22Rv1 (cell line): ENCODE results near the gene GOLGA3.
A peak's percentile ranks its signal among the peaks of the same experiment; 100 is the strongest.
"Not testable (repeated sequence)": the region's sequence is repeated elsewhere in the genome, so short reads cannot be mapped to it uniquely, and the experiment has no call there.

Experiments
- H3K27ac ChIP-seq: fragments of 450-650 bp; 2 replicates; pipeline ENCODE4 v1.5.1; 2017
- ZFX ChIP-seq: fragments of 450-650 bp; IDR thresholded peaks from 2 replicates; pipeline ENCODE4 v1.6.1; 2017; ENCODE audit warnings: antibody characterized with exemption, borderline replicate concordance
- TF ChIP-seq, protein P1 (sequence below): fragments of 450-650 bp; IDR thresholded peaks from 2 replicates; pipeline ENCODE4 v1.5.1; 2017; ENCODE audit warnings: mild to moderate bottlenecking

The GOLGA3 gene, protein sequence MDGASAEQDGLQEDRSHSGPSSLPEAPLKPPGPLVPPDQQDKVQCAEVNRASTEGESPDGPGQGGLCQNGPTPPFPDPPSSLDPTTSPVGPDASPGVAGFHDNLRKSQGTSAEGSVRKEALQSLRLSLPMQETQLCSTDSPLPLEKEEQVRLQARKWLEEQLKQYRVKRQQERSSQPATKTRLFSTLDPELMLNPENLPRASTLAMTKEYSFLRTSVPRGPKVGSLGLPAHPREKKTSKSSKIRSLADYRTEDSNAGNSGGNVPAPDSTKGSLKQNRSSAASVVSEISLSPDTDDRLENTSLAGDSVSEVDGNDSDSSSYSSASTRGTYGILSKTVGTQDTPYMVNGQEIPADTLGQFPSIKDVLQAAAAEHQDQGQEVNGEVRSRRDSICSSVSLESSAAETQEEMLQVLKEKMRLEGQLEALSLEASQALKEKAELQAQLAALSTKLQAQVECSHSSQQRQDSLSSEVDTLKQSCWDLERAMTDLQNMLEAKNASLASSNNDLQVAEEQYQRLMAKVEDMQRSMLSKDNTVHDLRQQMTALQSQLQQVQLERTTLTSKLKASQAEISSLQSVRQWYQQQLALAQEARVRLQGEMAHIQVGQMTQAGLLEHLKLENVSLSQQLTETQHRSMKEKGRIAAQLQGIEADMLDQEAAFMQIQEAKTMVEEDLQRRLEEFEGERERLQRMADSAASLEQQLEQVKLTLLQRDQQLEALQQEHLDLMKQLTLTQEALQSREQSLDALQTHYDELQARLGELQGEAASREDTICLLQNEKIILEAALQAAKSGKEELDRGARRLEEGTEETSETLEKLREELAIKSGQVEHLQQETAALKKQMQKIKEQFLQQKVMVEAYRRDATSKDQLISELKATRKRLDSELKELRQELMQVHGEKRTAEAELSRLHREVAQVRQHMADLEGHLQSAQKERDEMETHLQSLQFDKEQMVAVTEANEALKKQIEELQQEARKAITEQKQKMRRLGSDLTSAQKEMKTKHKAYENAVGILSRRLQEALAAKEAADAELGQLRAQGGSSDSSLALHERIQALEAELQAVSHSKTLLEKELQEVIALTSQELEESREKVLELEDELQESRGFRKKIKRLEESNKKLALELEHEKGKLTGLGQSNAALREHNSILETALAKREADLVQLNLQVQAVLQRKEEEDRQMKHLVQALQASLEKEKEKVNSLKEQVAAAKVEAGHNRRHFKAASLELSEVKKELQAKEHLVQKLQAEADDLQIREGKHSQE (N-terminal part only)

DNA sequence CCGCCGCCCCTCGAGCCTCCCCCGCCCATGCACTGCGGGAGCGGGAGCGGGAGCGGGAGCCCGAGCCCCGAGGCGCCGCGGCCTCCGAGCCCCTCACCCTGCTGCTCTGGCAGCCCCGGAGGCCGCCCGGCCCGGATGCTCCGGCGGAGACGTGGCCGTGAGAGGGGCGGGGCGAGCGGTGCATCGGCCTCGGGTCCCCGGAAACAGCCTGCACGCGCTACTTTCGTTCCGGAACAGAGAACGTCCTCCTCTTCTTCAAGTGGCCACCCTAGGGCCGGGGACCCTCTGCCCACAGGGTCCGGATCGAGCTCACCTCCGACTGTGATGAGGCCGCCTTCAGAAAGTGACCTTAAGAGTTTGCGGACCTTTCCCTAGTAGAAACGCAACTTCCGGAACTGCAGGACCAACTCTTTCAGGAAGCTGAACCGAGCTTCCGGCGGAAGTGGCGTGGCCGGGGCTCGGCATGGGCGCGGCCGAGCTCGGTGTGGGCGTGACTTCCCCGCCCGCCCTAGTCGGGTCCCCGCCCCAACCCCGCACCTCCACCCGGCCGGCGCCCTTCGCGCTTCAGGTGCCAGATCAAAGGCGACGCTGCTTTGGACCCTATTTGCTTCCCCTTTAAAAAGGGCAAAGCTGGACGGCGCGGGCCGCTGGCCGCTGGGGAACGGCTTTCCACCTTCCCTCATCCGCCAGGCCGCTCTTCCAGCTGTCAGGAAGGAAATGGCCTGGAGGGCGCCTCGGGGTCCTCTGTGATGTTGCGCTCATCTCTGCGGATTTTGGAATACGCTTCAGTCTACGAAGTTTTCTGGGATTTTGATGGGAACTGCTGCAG is at the start of gene GOLGA3:
GOLGA3 (minus strand) TSS at position 164 of the 829 bp plus-strand sequence. CDS start 6,741 bp downstream, outside the sequence.
- TF ChIP-seq, protein P1, sequence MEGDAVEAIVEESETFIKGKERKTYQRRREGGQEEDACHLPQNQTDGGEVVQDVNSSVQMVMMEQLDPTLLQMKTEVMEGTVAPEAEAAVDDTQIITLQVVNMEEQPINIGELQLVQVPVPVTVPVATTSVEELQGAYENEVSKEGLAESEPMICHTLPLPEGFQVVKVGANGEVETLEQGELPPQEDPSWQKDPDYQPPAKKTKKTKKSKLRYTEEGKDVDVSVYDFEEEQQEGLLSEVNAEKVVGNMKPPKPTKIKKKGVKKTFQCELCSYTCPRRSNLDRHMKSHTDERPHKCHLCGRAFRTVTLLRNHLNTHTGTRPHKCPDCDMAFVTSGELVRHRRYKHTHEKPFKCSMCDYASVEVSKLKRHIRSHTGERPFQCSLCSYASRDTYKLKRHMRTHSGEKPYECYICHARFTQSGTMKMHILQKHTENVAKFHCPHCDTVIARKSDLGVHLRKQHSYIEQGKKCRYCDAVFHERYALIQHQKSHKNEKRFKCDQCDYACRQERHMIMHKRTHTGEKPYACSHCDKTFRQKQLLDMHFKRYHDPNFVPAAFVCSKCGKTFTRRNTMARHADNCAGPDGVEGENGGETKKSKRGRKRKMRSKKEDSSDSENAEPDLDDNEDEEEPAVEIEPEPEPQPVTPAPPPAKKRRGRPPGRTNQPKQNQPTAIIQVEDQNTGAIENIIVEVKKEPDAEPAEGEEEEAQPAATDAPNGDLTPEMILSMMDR: no peak
- H3K27ac ChIP-seq: peak within 1 kb of the TSS; percentile 91

DNA sequence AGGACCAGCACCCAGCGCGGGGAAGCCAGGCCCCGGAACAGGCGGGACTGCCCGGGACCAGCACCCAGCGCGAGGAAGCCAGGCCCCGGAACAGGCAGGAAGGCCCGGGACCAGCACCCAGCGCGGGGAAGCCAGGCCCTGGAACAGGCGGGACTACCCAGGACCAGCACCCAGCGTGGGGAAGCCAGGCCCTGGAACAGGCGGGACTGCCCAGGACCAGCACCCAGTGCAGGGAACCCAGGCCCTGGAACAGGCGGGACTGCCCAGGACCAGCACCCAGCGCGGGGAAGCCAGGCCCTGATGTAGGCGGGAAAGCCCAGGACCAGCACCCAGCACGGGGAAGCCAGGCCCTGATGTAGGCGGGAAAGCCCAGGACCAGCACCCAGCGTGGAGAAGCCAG is 46.0 kb upstream of the GOLGA3 start:
- not testable (repeated sequence) for H3K27ac ChIP-seq

DNA sequence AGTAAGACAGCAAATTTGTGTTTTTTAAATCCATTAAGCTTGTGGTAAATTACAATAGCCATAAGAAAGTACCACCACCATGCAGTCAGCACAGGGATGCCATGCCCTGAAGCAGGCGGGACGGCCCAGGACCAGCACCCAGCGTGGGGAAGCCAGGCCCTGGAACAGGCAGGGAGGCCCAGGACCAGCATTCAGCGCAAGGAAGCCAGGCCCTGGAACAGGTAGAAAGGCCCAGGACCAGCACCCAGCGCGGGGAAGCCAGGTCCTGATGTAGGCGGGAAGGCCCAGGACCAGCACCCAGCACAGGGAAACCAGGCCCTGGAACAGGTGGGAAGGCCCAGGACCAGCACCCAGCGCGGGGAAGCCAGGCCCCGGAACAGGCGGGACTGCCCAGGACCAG is 45.5 kb upstream of the GOLGA3 start:
- H3K27ac ChIP-seq: no peak overlapping the region
- TF ChIP-seq, protein P1: no peak
- no peak for TF ChIP-seq ZFX

DNA sequence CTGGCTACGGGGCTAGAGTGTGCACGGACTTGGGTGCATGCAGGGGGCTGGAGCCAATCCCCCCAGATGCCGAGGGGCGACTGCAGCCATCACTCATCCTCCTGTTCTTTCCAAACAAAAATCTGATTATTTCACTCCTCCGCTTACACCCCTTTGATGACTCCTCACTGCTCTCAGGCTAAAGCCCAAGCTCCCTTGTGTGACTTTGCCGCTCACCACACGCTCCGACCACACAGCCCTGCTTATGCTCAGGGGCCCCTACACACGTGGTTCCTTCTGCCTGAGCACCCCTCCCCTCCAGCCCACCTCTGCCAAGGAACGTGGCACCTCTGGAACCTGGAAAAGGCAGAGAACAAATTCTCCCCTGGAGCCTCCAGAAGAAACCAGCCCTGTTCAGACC is 45.1 kb upstream of the GOLGA3 start:
- TF ChIP-seq ZFX: no peak
- TF ChIP-seq, protein P1: no peak
- no peak overlapping the region for H3K27ac ChIP-seq

DNA sequence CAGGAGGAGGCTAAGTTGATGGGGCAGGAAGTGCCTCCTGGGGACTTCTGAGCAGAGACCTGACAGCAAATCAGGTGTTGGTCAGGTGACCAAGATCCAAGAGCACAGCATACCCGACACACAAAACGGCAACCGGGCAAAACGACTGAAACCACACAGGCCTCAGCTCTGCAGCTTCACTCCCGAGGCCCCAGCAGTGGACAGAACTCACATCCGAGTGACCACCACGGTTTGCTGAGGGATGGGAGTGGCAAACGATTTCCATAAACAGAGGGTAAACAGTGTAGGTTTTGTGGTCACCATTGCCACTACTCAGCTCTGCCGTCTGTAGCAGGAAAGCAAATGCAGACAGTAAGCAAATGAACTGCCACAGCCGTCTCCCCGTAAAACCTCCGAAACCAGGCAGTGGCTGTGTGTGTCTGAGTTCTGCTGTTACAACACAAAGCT is 44.3 kb upstream of the GOLGA3 start:
- no peak for TF ChIP-seq ZFX
- TF ChIP-seq, protein P1: no peak
- no peak overlapping the region for H3K27ac ChIP-seq

DNA sequence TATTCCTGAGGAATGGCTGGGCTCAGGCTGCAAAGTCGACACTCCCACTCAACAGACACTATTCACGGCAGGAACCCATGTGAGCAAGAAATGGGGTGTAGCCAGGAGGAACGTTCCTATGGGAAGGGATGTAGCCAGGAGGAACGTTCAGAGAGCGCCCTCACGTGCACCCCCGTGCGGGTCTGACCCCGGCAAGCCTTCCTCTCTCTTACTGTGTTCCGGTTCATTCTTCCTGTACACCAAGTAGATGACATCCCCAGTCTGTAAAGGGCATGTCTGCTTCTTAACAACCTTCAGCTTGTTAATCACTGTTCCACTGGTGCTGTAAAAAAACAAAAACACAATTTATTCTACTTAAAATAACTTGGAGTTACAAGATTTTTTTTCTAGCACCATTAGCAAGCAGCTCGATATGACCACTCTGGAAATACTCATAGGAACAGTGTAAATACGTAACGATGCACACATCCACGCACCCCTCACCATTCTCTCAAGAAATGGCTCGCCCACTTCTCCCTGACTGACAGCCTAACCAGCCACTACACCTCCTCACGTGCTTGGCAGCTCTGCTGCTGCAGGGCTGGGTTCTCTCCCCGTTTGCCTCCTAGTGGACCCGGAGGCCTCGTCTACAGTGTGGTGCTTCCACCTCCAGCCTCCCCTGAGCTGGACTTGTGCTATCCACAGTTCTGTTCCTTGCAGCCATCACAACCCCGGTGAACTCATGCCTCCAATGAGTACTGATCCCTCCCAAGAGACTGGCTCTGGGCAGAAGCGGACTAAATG is 43.6 kb upstream of the GOLGA3 start:
- TF ChIP-seq, protein P1: no peak
- TF ChIP-seq ZFX: no peak
- H3K27ac ChIP-seq: no peak overlapping the region
